Sigmoid colon (tissue), 4 donors: ENCODE measurements around the gene NCAM2.

Source experiments
- EP300 ChIP-seq, 4 donors: sonication (generic); formaldehyde crosslinking; IDR thresholded peaks; one replicate each; pipeline ENCODE4 v1.6.1; 2017; ENCODE audit warnings: antibody characterized with exemption in 4 of 4
- POLR2A ChIP-seq, 2 donors: fragments of 450-650 bp; IDR thresholded peaks; one replicate each; pipeline ENCODE4 v1.6.1; 2016; ENCODE audit warnings: antibody characterized with exemption in 2 of 2, mild to moderate bottlenecking in 2 of 2, moderate library complexity in 2 of 2
- POLR2AphosphoS5 ChIP-seq, 4 donors: sonication (generic); formaldehyde crosslinking; IDR thresholded peaks; one replicate each; pipeline ENCODE4 v1.6.1; 2017; ENCODE audit warnings: antibody characterized with exemption in 4 of 4
- TF ChIP-seq, protein P1 (sequence below), 4 experiments: fragments of 450-650 bp in 3 of 4; fragments of 200-600 bp in 1 of 4; IDR thresholded peaks; one replicate each; pipeline ENCODE4 v1.5.1; 2016 to 2019; ENCODE audit warnings: antibody characterized with exemption in 4 of 4, mild to moderate bottlenecking in 3 of 4, moderate library complexity in 2 of 4

DNA sequence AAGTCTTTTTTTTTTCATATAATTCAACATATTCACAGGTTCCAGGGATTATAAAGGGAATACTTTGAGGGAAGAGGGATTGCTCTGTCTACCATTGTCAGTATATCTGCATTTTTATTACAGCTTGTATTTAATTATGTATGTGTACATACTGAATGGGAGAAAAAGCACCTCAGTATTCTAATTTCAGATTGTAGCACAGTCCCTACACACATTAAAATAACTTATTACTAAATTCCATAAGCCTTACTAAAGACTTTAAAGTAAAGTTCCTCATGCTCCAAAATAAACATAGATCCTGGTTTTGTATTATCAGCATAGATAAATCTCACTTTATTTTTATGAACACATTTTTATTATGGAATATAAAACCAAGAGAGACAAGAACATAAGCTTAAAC lies 134.2 kb downstream of the NCAM2 start:
- TF ChIP-seq POLR2A (IDR thresholded peaks at IDR 0.05) (no peak), POLR2AphosphoS5 (IDR thresholded peaks at IDR 0.05) (no peak), EP300 (IDR thresholded peaks at IDR 0.05) (no peak)
- TF ChIP-seq, protein P1, sequence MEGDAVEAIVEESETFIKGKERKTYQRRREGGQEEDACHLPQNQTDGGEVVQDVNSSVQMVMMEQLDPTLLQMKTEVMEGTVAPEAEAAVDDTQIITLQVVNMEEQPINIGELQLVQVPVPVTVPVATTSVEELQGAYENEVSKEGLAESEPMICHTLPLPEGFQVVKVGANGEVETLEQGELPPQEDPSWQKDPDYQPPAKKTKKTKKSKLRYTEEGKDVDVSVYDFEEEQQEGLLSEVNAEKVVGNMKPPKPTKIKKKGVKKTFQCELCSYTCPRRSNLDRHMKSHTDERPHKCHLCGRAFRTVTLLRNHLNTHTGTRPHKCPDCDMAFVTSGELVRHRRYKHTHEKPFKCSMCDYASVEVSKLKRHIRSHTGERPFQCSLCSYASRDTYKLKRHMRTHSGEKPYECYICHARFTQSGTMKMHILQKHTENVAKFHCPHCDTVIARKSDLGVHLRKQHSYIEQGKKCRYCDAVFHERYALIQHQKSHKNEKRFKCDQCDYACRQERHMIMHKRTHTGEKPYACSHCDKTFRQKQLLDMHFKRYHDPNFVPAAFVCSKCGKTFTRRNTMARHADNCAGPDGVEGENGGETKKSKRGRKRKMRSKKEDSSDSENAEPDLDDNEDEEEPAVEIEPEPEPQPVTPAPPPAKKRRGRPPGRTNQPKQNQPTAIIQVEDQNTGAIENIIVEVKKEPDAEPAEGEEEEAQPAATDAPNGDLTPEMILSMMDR (IDR thresholded peaks at IDR 0.05) = no peak
